ENCODE measurements around the gene GDPD3. TPM values are rescaled to one million over a fixed set of nuclear protein-coding genes. Genes with fewer than 3 reads are reported as not detected.

The GDPD3 gene
- total RNA-seq, 1 donor from 2014 or later = 10.7 TPM

DNA sequence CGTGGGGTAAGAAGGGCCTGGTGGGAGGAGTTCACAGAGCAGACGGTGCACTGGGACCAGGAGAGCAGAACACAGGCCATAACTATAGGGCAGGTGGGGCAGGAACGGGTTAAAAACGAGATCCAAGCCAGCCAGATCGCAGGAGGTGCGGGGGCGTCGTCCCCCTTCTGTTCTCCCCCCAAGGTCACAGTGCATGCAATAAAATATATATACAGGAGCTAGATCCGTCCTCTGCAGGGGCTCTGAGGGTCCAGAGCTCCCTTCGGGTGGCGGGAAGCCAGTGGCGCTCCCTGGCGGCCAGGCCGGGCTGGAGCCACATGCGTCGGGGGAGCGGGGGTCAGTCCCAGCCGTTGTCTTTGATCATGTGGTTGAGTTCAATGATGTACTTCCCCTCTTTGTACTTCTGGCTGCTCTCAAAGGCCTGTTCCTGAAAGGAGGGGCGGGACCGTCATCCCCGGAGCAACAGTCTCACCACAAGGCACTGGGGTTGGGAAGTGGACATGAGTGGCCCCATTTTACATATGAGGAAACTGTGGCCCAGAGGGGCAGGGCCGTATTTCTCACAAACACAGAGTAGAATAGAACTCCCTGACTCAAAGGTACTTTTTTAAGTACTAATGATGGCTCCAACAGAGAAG, 20.8 kb downstream of the GDPD3 start:
- peaks cover 12% of the 10 kb centered on the region for H3K36me3 Mint-ChIP-seq
- H3K4me1 Mint-ChIP-seq = peaks cover 30% of the 10 kb centered on the region
- H3K27me3 Mint-ChIP-seq (ENCODE audit: low read depth) = no peaks in the 10 kb centered on the region
- H3K4me3 Mint-ChIP-seq = peak overlapping the region; percentile 77
- DNase-seq (ENCODE audit: low spot score in 2 of 2, unreplicated experiment in 2 of 2) = peak in 1 of 2 experiments; percentile 68
- peak overlapping the region; percentile 82 for H3K27ac Mint-ChIP-seq
- peaks cover 8% of the 10 kb centered on the region for H3K9me3 Mint-ChIP-seq
- TF ChIP-seq, protein P1, sequence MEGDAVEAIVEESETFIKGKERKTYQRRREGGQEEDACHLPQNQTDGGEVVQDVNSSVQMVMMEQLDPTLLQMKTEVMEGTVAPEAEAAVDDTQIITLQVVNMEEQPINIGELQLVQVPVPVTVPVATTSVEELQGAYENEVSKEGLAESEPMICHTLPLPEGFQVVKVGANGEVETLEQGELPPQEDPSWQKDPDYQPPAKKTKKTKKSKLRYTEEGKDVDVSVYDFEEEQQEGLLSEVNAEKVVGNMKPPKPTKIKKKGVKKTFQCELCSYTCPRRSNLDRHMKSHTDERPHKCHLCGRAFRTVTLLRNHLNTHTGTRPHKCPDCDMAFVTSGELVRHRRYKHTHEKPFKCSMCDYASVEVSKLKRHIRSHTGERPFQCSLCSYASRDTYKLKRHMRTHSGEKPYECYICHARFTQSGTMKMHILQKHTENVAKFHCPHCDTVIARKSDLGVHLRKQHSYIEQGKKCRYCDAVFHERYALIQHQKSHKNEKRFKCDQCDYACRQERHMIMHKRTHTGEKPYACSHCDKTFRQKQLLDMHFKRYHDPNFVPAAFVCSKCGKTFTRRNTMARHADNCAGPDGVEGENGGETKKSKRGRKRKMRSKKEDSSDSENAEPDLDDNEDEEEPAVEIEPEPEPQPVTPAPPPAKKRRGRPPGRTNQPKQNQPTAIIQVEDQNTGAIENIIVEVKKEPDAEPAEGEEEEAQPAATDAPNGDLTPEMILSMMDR (IDR thresholded peaks at IDR 0.05; ENCODE audit: unreplicated experiment) = peak; percentile 9

DNA sequence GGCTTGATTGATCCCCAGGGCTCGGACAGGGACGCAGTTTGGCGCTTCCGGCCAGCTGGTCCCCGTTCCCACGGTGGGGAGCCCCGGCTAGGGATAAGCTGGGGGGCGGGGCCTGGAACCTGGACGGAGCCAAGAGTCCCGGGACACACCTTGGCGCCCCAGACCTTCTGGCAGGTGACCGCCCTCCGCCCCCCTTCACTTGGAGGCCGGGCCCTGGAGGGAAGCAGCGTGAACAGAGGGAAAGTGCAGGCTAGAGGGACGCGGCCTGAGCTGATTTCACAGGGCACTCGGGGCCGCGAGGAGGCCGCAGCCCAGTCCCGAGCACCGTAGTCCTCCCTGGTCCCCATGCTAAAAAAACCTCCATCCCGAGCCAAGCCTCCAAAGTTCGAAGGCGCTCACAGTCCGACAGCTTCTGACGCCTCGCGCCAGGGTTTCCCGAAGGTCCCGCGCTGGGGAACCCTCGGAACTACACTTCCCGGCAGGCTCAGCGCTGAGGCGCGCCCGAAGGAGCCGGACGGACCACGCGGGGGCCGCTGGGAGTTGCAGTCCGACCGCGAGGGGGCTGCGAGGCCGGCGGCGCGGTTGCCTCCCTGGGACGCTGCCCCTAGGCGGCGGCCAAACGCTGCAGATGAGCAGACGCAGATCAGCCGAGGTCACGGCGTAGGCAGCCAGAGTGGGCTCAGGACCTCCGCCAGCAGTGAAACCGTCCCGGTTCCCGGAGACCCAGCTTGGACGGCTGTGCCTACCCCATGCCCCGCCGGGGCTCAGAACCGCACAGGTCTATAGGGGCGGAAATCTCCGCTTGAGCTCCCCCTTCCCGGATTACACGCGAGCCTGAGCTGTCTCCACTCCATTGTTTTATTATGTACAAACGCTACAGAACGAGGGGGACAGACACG, 21.6 kb downstream of the GDPD3 start, which contains the start of gene TBX6:
Gene TBX6, minus strand, starts transcription at position 451 of the 899 bp plus-strand sequence. CDS start 731 bp downstream, outside the sequence.
- H3K4me3 Mint-ChIP-seq = peak within 1 kb of the TSS; percentile 77
- peak; percentile 88 to 95 for DNase-seq (ENCODE audit: low spot score in 2 of 2, unreplicated experiment in 2 of 2)
- H3K36me3 Mint-ChIP-seq = peaks cover 13% of the 10 kb centered on the region
- TF ChIP-seq, protein P1 (IDR thresholded peaks at IDR 0.05; ENCODE audit: unreplicated experiment) = peak; percentile 73
- H3K4me1 Mint-ChIP-seq = peaks cover 30% of the 10 kb centered on the region
- peaks cover under 1% of the 10 kb centered on the region for H3K9me3 Mint-ChIP-seq
- H3K27me3 Mint-ChIP-seq (ENCODE audit: low read depth) = no peaks in the 10 kb centered on the region
- H3K27ac Mint-ChIP-seq = peak within 1 kb of the TSS; percentile 82

DNA sequence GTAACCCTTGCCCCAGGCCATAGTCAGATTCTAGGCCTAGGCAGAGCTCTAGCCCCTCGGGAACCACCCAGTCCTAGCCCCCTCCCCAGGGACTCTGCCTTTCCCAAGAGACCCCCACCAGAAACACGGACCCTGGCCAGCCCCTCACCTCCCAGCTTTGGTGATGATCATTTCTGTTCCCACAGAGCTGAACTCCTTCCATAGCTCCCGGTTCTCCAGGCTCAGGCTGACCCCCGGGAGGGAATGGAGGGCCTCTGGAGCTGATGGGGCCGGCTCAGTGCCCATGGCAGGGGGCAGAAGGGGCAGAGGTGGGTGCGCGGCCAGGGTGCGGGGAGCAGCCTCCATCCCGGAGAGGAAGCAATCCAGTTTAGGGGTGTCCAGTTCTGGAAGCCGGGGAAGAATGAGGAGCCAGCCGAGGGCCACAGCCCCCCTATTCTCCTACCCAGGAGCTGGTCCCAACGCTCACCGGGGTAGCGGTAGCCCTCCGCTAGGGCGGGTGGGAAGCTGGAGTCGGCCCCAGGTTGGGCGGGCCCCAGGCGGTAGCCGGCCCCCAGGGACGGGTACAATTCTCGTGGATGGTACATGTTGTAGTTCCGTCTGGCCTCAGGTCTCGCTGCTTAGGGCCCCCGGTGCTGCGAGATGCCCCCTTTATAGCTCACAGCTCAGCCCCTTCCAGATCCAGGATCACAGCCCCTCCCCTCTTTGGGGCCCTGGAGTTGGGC, 22.6 kb downstream of the GDPD3 start:
- Mint-ChIP-seq H3K9me3 (no peaks in the 10 kb centered on the region), H3K27me3 (ENCODE audit: low read depth) (no peaks in the 10 kb centered on the region), H3K4me1 (peaks cover 30% of the 10 kb centered on the region), H3K36me3 (peaks cover 13% of the 10 kb centered on the region), H3K27ac (no peak overlapping the region), H3K4me3 (peak overlapping the region; percentile 47)
- DNase-seq (ENCODE audit: low spot score in 2 of 2, unreplicated experiment in 2 of 2) = no peak
- TF ChIP-seq, protein P1 (IDR thresholded peaks at IDR 0.05; ENCODE audit: unreplicated experiment) = no peak

DNA sequence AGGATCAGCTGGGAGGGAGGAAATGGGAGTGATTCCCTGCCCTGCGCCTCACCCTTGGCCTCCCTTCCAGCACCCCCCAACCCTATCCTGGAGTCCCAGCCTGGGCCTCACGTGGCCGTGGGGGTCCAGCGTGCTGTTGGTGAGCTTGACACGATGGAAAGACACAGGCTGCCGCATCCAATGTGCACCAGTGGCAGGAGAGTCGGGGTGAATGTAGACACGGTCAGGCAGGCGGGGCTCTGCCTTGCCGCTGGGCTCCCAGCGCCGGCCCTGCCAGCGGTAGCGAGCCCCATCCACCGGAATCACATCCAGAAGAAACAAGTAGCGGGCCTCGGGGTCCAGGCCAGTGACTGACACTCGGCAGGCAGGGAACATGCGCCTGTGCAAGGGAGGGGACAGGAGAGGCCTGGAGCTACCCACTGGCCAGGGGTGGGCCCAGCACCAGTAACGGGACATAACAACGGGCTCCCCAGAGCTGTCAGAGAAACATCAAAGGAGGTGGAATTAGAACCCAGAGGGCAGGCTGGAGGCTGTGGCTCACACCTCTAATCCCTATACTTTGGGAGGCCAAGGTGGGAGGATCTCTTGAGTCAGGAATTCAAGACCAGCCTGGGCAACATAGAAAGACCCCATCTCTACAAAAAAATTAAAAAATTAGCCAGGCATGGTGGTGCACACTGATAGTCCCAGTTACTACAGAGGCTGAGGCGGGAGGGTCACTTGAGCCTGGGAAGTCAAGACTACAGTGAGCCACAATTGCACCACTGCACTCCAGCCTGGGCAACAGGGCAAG, 24.3 kb downstream of the GDPD3 start:
- no peaks in the 10 kb centered on the region for H3K27me3 Mint-ChIP-seq (ENCODE audit: low read depth)
- H3K27ac Mint-ChIP-seq = no peak overlapping the region
- peaks cover 19% of the 10 kb centered on the region for H3K4me1 Mint-ChIP-seq
- peaks cover 10% of the 10 kb centered on the region for H3K36me3 Mint-ChIP-seq
- no peak for DNase-seq (ENCODE audit: low spot score in 2 of 2, unreplicated experiment in 2 of 2)
- no peaks in the 10 kb centered on the region for H3K9me3 Mint-ChIP-seq
- no peak overlapping the region for H3K4me3 Mint-ChIP-seq
- TF ChIP-seq, protein P1 (IDR thresholded peaks at IDR 0.05; ENCODE audit: unreplicated experiment) = no peak
